Lower leg skin (tissue), 4 donors: ENCODE data around the gene HCRT. TPM values are rescaled to one million over a fixed set of nuclear protein-coding genes. Genes with fewer than 3 reads are reported as not detected.

Experiments used
- DNase-seq, 2 donors: peaks; one replicate each; pipeline ENCODE4 v3.0.0-alpha.2; 2019; ENCODE audit warnings: low spot score in 2 of 2
- H3K4me3 ChIP-seq: fragments of 200-600 bp; sonication (generic); 2 replicates; pipeline ENCODE4 v1.5.1; 2017; ENCODE audit warnings: mild to moderate bottlenecking, low read depth; ENCODE audit not compliant: poor library complexity, severe bottlenecking
- CTCF ChIP-seq, 3 donors: fragments of 450-650 bp; IDR thresholded peaks; one replicate each; pipeline ENCODE4 v1.5.1; 2016; ENCODE audit warnings: antibody characterized with exemption in 3 of 3, mild to moderate bottlenecking in 3 of 3, moderate library complexity in 2 of 3
- POLR2A ChIP-seq, 2 donors: fragments of 450-650 bp; IDR thresholded peaks; one replicate each; pipeline ENCODE4 v1.6.1; 2016 to 2017; ENCODE audit warnings: antibody characterized with exemption in 2 of 2, mild to moderate bottlenecking in 1 of 2, moderate library complexity in 1 of 2
- WGBS, 2 donors: methylation state at CpG; one replicate each; pipeline ENCODE4 v1.1.5; 2018; 5-methylcytosine and 5-hydroxymethylcytosine counted together
- intact Hi-C: fragments of 100-400 bp; cut with DNase I; formaldehyde crosslinking; loops from one replicate; pipeline ENCODE4 v1.15.0; 2023; ENCODE audit warnings: low total_unique reads
- total RNA-seq, 4 donors: library from RNA; depleted of rRNA; stranded (reverse); fragments of >200 nt; gene quantifications; one replicate each; pipeline ENCODE4 v1.1.0, GENCODE V29; 2016

Gene HCRT
- total RNA-seq, 4 donors from 2014 or later = not detected

- no peak for TF ChIP-seq POLR2A (IDR thresholded peaks at IDR 0.05)
- DNase-seq = no peak
- no peak overlapping the region for H3K4me3 ChIP-seq
- intact Hi-C loops = no loop called here
- 77 to 83% methylated on average over 12 of the region's 12 CpGs for WGBS, 2 donors
These were observed 14.3 kb upstream of the HCRT start for GRCh38 chr17:42199416-42200011.

GRCh38 chr17:42198897-42199296, 13.6 kb upstream of the HCRT start:
- no peak overlapping the region for H3K4me3 ChIP-seq
- WGBS, 2 donors = 72 to 76% methylated on average over 4 of the region's 4 CpGs
- TF ChIP-seq POLR2A (IDR thresholded peaks at IDR 0.05) (no peak), CTCF (IDR thresholded peaks at IDR 0.05) (no peak)
- intact Hi-C loops = no loop called here
- DNase-seq = no peak

- no peak for TF ChIP-seq CTCF (IDR thresholded peaks at IDR 0.05)
- WGBS, 2 donors = 93 to 94% methylated on average over 8 of the region's 8 CpGs
- H3K4me3 ChIP-seq = no peak overlapping the region
- no peak for DNase-seq
- intact Hi-C loops = no loop called here
These were observed 12.4 kb upstream of the HCRT start for GRCh38 chr17:42197564-42198156.

- intact Hi-C loops = no loop called here
- TF ChIP-seq POLR2A (IDR thresholded peaks at IDR 0.05) (no peak), CTCF (IDR thresholded peaks at IDR 0.05) (no peak)
- WGBS, 2 donors = 25 to 28% methylated on average over 24 of the region's 24 CpGs
- H3K4me3 ChIP-seq = peak within 1 kb of the TSS; percentile 62
- peak; percentile 79 to 96 for DNase-seq
These were observed 9.0 kb upstream of the HCRT start, which contains the start of gene GHDC for GRCh38 chr17:42193969-42194899. GHDC (minus strand) TSS chr17:42194494; CDS start chr17:42193581, 913 bp downstream.

- no peak for DNase-seq
- TF ChIP-seq POLR2A (IDR thresholded peaks at IDR 0.05) (no peak), CTCF (IDR thresholded peaks at IDR 0.05) (no peak)
- 73 to 78% methylated on average over 8 to 10 of the region's 12 CpGs for WGBS, 2 donors
- peak overlapping the region; percentile 62 for H3K4me3 ChIP-seq
- intact Hi-C loops = no loop called here
These were observed 8.1 kb upstream of the HCRT start for GRCh38 chr17:42193216-42193968.
